HG03439 (cell line): ENCODE data around the gene SP4.
"Not testable (repeated sequence)": the region's sequence is repeated elsewhere in the genome, so short reads cannot be mapped to it uniquely, and the experiment has no call there.

Source experiments
- ATAC-seq: cut with Tn5 transposase; IDR thresholded peaks from one replicate; pipeline ENCODE4 v1.9.1; 2021; ENCODE audit warnings: mild to moderate bottlenecking, moderate library complexity; ENCODE audit not compliant: unreplicated experiment

The SP4 gene

GRCh38 chr7:21514062-21514461 lies 86.2 kb downstream of the SP4 start:
- no peak for ATAC-seq

- no peak for ATAC-seq
These were observed 96.8 kb downstream of the SP4 start for GRCh38 chr7:21524680-21525079.

- no peak for ATAC-seq
These were observed 98.1 kb downstream of the SP4 start for GRCh38 chr7:21526007-21526406.

DNA sequence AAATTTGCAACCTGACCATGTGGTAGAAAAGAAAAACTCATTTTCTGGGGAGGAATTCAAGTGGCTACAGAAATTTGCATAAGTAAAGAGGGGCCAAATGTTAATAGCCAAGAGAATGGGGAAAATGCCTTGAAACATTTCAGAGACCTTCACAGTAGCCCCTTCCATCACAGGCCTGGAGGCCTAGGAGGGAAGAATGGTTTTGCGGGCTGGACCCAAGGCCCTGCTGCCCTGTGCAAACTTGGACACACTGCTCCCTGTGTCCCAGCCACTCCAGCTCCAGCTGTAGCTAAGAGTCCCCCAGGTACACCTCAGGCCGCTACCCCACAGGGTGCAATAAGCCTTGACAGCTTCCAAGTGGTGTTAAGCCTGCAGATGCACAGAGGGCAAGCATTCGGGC lies 98.6 kb downstream of the SP4 start:
- ATAC-seq: no peak

GRCh38 chr7:21532485-21532884 lies 104.6 kb downstream of the SP4 start:
- ATAC-seq: not testable (repeated sequence)

DNA sequence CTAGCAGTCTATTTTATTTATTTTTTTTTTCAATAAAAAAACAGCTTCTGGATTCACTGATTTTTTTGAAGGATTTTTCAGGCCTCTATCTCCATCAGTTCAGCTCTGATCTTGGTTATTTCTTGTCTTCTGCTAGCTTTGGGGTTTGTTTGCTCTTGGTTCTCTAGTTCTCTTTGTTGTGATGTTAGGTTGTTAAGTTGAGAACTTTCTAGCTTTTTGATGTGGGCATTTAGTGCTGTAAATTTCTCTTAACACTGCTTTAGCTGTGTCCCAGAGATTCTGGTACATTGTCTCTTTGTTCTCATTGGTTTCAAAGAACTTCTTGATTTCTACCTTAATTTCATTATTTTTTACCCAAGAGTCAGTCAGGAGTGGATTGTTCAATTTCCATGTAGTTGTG lies 105.8 kb downstream of the SP4 start:
- ATAC-seq: not testable (repeated sequence)

GRCh38 chr7:21536445-21537118 lies 108.7 kb downstream of the SP4 start:
- ATAC-seq: not testable (repeated sequence)

DNA sequence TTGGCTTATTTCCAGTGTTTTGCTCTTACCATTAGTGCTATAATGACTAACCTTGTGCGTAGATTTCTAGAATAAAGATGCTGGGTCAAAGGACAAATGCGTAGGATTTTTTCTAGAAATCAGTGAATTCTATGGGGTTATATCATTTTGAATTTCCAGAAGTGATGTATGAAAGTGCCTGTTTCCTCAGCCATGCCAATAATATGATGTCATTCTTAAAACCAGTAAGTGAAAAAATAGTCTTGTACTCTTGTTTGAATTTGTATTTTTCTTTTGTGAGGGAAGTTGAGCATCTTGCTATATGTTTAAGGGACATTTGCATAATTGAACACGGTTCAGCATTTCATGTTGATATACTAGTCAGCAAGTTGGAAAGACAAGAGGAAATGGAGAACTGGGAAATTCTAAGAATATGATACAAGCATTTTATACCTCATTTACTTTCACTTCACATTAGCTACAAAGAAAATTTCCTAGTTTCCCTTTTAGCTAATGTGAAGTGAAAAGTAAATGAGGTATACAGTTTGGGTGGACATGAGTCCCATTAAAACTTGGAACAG lies 111.1 kb downstream of the SP4 start:
- no peak for ATAC-seq

DNA sequence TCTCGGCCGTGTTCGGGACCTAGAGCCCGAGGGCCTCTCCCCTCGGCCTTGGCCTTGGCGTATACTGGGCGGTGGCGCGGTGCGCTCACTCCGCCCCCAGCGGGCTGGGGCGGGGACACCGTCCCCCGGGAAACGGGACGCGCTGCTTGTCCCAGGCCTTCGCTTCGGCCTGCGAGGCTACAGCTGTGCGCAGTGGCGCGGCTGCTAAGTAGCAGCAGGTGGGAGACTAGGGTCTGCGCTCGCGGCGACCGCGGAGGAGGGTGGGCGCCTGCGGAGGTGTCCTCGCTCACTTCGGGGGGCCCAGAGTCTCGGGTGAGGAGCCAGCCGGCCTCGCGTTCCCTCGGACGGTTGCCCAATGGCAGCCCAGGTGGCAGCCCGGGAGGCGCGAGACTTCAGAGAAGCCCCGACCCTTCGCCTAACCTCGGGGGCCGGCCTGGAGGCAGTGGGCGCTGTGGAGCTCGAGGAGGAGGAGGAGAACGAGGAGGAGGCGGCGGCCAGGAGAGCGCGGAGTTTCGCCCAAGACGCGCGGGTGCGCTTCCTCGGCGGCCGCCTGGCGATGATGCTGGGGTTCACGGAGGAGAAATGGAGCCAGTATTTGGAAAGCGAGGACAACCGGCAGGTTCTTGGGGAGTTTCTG lies 115.1 kb downstream of the SP4 start, which contains the start of gene DNAH11:
Gene DNAH11 (plus strand): TSS at position 149 of the 637 bp plus-strand sequence. CDS start 207 bp downstream, at position 356.
- ATAC-seq: peak; percentile 71

DNA sequence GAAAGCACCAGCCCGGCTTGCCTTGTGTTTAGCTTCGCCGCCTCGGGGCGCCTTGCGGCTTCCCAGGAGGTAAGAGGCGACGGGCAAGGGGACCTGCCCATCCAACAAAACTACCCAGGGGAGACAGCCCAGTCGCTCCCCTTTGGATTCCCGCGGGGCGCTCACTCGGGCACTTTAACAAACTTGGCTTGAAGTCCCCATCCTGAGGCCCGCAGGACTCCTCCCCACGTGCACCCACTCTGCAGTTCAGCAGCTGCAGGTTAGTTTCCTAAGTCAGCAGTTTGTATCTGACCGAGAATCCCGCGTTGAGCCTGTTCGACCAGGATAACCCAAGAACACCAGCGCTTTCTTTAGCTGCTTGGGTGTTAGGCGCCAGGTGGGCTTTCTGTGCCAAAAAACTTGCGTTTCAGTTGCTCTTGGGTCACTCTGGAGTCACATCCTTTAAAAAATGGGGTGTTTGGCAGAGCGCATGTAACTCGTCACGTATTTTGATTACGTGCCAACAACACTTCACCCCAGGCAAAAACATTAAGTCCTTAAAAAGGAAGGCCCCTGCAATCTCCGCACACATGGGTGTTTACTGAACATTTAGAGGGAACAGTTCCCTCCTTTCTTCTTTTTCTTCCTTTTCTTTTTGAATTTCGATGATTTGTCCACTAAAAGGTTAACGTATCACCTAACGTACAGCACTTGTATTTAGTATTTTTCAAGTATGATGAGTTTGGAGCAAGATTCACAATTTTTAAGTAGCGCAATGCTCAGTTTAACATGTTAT lies 115.8 kb downstream of the SP4 start:
- peak; percentile 28 for ATAC-seq

GRCh38 chr7:21544303-21544656 lies 116.4 kb downstream of the SP4 start:
- ATAC-seq: no peak

GRCh38 chr7:21544715-21545114 lies 116.8 kb downstream of the SP4 start:
- no peak for ATAC-seq

DNA sequence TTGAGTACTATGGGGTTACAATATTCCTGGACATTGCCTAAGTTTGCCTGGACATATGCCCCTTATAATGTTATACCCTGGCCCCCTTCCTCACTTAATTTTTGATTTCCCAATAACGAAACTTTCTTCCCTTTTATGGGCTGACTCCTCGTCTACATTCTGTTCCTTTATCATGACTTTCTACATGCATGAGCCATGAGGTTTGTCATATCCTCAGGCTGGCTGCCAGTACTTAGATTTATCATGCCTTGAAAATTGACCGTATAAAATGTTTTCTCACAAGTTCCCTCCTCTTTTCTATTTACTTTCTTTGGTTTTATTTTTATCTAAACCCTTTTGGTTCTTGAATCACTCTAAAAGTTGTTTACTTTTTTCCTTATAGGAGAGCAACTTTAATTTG lies 119.6 kb downstream of the SP4 start:
- no peak for ATAC-seq

DNA sequence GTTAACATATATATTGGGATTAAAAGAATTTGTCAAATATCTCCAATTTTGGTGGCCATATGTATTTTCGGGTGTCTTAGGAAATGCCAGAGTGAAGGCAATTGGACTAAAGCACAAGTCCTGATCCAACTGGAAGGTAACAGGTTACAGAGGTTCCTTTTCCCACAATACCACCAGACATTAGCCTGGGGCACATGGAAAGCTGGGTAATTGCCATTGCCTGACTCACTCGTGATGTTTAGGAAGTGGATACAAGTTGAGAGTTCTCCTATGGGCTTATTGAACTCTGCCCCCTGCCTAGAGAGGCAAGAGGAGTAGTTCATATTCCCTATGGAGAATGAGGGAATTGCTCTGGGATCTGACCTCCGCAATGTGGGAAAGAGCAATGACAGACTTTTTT lies 120.6 kb downstream of the SP4 start:
- no peak for ATAC-seq

DNA sequence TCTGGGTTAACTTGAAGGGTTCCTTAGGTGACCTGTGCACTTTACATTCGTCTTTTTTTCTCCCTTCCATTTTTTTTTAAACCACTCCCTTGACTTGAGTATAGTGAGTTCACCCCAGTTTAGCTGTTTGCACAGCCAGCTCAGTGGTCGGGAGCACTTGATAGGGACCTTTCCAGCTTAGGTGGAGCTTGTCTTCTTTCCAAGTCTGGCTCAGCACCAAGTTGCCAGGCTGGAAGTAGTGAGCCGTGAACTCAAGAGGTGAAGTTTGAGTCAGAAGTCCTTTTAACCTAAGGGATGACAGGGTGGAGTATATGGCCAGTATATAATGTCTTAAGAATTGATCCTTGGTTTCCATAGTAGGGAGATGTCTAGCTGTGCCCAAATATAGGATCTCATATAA lies 122.2 kb downstream of the SP4 start:
- ATAC-seq: no peak

- no peak for ATAC-seq
These were observed 123.1 kb downstream of the SP4 start for GRCh38 chr7:21550821-21551531.

DNA sequence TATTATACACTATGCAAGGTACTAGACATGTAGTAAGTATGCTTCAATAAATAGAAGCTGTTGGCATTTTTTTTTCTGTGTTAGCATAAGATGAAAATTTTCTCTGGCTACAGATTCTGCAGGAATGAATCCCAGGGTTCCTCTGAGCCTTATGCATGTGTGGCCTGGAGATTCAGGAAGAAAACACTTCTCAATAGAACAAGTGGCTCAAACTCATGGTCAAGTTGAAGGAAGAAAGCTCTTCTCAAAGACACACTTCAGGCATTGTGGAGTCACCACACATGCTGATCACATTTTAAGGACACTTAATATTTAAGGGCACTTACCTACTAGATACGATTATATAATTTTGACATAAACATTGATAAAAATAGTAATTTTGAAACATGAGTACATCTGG lies 134.5 kb downstream of the SP4 start:
- no peak for ATAC-seq
